GM10847 (cell line): ENCODE measurements around the gene ITIH3.

Source experiments
- POLR2A ChIP-seq: IDR thresholded peaks from 2 replicates; pipeline ENCODE4 v1.6.1; 2011; ENCODE audit not compliant: insufficient read length; ENCODE audit errors: extremely low read depth

ITIH3 gene

GRCh38 chr3:52787672-52788625, 6.6 kb upstream of the ITIH3 start:
- TF ChIP-seq POLR2A, result no peak

DNA sequence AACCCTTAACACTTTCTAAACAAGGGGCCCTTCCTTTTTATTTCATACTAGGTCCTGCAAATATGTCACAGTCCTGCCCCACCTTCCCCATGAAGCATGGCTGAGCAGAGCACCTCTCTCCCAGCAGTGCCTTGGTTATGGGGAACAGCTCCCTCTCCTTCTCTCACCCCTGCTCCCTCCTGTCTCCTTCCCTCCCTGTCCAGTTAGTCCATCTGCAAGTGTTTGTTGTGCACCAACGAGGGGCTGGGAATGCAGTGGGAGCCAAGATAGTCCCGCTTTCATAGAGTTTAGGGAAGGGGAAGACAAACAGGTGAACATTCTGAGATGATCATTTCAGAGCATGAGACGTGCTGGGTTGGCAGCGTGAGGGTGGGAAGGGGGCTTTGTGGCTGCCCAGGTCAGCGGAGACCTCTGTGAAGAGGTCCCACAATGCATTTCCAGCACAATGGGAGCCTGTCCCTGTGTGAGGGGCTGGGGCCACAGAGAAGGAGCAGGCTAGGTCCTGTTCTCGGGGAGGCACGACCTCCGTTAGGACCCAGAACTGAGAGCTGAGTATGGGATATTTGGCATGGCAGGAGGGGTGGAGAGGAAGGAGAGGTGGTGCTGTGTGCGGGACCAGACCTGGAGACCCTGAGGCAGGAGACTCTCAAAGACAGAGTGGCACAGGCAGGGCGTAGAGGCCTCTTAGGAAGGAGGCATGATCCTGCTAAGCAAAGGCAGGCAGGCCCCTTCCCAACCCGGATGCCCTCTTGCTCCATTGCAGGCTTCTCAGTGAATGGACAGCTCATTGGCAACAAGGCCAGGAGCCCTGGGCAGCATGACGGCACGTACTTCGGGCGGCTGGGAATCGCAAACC, 5.5 kb upstream of the ITIH3 start:
- TF ChIP-seq POLR2A, result no peak

DNA sequence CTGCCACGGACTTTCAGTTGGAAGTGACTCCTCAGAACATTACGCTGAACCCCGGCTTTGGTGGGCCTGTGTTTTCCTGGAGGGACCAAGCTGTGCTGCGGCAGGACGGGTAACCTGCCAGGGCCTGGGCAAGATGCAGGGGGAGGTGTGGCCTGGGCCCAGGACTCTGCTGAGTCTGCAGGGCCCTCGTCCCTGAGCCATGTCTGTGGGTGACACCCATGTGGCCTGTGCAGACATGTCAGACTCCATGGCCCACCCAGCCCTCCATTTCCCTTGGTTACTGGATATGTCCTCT, 4.9 kb upstream of the ITIH3 start:
- TF ChIP-seq POLR2A, result no peak

- no peak for TF ChIP-seq POLR2A
Measured at GRCh38 chr3:52790337-52790736, 4.3 kb upstream of the ITIH3 start.

DNA sequence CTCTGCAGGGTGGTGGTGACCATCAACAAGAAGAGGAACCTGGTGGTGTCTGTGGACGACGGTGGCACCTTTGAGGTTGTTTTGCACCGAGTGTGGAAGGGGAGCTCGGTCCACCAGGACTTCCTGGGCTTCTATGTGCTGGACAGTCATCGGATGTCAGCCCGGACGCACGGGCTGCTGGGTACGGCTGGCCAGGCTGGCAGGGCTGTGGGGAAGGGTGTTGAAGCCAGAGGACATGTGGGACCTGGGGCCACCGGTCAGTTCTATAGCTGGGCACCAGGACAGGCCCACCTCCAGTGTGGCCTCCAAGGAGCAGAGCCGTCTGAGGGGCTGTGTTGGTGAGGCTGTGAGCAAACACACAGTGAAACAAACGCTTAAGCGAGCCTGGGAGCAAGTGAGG, 3.9 kb upstream of the ITIH3 start:
- no peak for TF ChIP-seq POLR2A

DNA sequence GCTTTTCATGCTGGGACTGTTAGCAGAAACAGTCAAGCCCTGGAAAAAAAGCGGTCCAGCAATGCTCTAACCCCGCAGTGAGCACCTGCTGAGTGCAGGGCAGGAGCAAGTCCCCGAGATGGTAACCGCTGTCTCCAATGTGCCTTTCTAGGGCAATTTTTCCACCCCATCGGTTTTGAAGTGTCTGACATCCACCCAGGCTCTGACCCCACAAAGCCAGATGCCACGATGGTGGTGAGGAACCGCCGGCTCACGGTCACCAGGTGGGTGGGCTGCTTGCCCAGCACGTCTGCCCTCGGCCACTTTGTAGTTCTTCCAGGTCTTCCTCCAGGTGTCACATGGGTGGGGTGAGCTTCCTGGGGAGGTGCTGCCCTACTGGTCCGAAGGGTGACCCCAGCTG, 3.2 kb upstream of the ITIH3 start:
- TF ChIP-seq POLR2A, result no peak

DNA sequence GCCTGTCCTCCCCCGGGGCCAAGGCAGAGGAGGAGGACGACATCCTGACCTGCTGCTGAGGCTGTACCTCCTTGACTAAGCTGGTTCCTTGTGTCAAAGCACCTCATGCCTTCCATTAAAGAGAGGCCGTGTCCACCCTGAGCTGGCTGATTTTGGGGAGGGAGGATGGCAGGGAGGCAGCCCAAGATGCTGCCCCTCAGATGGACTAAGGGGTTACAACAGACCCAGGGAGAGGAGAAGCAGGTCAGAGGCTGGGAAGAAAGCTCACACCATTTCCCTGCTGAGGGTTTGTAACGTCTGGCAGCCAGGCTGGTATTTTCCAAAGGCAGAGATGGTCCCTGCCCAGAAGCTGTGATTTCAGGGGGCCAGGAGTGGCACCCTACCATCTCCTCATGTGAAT, 2.7 kb upstream of the ITIH3 start:
- TF ChIP-seq POLR2A, result no peak

DNA sequence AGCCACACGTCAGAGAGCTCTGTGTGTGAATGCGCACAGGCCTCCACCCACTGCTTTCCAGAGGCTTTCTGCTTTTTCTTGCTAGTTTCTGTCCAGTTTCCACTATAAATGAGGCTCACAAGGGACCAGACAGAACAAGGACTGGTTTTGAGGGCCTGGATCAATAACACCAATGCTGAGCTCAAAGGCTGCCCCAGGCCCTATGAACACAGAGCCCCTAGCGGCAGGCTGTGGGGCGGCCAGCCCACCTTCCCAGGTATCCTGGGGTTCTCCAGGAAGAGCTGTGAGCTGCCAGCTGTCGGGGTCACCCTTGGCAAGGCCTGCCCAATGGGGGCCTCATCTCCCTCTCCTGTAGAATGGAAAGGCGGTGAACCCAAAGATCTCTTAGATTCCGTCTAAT, 2.2 kb upstream of the ITIH3 start:
- TF ChIP-seq POLR2A, result no peak

DNA sequence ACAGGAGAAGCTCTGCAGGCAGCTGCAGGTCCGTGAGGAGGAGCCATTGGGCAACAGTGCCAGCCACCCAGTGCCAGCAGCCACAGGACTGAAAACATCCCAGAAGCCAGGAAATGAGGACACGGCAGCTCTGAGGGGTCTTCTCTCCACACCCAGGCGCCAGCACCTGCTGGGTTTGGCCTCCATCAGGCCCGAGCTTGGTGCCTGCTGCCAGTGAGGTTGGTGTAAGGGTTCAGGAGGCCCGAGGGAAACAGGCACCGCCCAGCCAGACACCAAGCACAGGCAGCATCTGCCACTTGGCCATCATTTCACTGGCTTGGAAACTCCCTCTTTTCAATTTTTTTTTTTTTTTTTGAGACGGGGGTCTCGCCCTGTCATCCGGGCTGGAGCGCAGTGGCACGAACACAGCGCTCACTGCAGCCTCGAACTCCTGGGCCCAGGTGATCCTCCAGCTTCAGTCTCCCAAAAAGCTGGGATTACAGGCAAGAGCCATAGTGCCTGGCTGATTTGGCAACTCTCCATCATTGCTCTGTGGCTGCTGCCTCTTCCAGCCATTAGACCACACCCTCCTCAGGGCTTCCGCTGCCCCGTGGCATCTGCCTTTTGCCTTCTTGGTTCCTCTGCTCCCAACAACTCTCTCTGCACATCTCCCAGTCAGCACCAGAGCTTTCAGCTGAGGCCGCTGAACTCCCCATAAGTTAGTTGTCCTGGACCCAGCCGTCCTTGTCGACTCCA, 1.5 kb upstream of the ITIH3 start:
- TF ChIP-seq POLR2A, result no peak

- no peak for TF ChIP-seq POLR2A
Measured at GRCh38 chr3:52793702-52794611, 639 bp upstream of the ITIH3 start.

DNA sequence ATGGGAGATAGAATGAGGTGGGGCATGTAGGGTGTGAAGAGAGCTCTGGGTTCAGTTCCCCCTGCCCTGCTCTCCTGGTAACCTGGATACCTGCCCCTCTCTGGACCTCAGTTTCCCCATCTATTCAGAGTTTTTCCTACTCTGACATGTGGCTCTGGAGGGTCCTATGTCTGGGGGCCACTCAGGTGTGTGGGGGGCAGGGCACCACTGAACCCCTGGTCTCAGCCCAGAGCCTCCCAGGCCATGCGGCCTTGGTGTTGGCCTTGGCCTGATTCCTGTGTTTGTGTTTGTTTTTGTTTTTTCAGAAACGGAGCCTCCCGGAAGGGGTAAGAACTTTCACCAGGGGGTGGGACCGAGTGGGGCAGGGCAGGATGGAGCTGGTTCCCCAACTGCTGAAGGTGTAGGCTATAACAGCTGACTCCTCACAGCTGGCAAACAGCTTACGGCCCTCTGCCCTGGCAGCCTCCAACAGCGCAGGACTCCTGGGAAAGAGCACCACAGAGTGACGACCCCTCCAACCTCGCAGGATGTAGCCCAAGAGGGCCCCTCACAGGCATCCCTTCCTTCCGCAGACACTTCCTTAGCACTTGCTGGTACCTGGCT, 803 bp downstream of the ITIH3 start:
- no peak for TF ChIP-seq POLR2A

DNA sequence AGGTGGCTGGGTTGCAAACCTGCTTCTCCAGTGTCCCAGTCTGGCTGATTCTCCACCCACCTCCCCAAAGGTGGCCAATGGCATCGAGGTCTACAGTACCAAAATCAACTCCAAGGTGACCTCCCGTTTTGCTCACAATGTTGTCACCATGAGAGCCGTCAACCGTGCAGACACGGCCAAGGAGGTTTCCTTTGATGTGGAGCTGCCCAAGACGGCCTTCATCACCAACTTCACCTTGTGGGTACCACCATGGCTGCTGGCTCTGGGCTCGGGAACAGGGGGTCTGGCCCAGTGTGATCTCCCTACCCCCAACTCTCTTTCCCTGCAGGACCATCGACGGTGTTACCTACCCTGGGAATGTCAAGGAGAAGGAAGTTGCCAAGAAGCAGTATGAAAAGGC, 1.8 kb downstream of the ITIH3 start:
- TF ChIP-seq POLR2A, result no peak

DNA sequence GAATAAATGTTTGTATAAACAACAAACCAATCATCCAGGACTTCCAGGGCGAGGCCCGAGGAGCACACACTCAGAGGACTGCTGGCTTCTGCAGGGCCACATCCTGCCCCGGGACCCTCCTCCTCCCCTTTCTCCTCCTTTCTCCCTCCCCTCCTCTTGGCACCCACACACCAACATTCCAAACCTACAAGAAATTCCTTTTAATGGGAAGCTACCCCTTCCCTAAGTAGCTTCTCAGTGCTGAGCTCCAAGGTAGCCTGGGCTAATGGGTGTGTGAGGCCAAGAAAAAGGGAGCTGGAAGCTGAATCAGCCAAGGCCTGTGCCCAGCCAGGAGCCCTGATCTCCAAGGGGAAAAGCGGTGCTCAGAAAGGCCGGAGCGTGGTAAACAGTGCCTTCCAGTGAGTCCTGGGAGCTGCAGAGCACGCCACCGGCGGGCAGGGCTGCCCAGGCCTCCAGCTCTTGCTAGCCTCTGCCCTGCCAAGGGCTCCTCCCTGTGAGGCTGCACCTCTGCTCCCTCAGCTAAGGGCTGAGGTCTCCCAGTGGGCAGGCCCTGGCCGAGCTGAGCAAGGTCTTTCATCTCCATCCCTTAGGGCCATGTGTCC, 3.9 kb downstream of the ITIH3 start:
- TF ChIP-seq POLR2A, result no peak

DNA sequence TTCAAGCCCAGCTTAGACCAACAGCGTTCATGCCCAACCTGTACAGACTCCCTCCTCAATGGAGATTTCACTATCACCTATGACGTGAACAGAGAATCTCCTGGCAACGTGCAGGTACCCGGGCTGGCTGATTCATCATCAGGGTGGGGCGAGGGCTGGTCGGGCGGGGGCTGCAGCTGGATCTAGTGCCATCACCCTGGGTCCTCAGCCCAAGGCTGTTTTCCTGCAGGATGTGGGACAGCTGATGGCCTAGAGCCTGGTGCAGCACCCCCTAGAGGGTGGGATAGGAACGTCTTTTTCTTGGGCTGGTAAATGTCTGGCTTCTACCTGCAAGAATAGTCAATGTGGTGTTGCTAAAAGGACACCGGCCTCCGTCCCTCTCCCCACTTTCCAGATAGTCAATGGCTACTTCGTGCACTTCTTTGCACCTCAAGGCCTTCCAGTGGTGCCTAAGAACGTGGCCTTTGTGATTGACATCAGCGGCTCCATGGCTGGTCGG, 4.4 kb downstream of the ITIH3 start:
- no peak for TF ChIP-seq POLR2A

GRCh38 chr3:52800079-52800478, 5.5 kb downstream of the ITIH3 start:
- no peak for TF ChIP-seq POLR2A
